Sigmoid colon (tissue), 4 donors: ENCODE measurements around the gene TEKT3.

Experiments used
- CTCF ChIP-seq, 4 experiments: fragments of 450-650 bp in 3 of 4; fragments of 200-600 bp in 1 of 4; IDR thresholded peaks; one replicate each; pipeline ENCODE4 v1.5.1; 2016 to 2019; ENCODE audit warnings: antibody characterized with exemption in 4 of 4, mild to moderate bottlenecking in 3 of 4, moderate library complexity in 2 of 4
- POLR2A ChIP-seq, 2 donors: fragments of 450-650 bp; IDR thresholded peaks; one replicate each; pipeline ENCODE4 v1.6.1; 2016; ENCODE audit warnings: antibody characterized with exemption in 2 of 2, mild to moderate bottlenecking in 2 of 2, moderate library complexity in 2 of 2
- POLR2AphosphoS5 ChIP-seq, 4 donors: sonication (generic); formaldehyde crosslinking; IDR thresholded peaks; one replicate each; pipeline ENCODE4 v1.6.1; 2017; ENCODE audit warnings: antibody characterized with exemption in 4 of 4

DNA sequence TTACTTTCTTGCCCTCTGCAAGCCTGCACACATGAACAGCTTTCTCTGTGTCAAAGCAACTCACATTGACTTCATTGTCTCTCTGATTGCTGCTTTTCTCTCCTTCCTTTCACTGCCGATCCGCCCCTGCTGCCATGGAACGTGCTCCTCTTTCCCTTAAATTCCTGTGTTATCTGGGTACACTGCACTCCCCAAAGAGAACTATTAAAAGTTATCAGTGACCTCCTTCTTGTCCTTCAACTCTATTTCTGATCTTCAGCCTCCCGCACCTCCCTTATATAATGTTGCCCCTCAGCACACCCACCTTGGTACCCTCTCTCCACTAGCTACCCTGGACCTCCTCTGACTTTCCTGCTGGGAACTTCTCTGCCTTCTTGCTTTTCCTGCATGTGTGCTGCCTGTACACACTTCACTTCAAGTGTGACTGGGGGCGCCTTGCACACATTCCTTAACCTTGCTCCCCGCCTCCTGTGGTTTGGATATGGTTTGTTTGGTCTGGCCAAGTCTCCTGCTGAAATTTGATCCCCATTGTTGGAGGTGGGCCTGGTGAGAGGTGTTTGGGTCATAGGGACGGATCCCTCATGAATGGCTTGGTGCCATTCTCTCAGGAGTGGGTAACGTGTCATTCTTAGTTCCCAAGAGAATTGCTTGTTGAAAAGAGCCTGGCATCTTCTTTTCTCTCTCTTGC, 49.6 kb downstream of the TEKT3 start:
- TF ChIP-seq CTCF (IDR thresholded peaks at IDR 0.05): no peak
- TF ChIP-seq POLR2AphosphoS5 (IDR thresholded peaks at IDR 0.05): no peak
- TF ChIP-seq POLR2A (IDR thresholded peaks at IDR 0.05): no peak
